HG02763 (cell line): Measurements from ENCODE around the gene ADAM12.

Experiments used
- ATAC-seq: cut with Tn5 transposase; IDR thresholded peaks from one replicate; pipeline ENCODE4 v1.9.1; 2021; ENCODE audit warnings: mild to moderate bottlenecking, moderate library complexity; ENCODE audit not compliant: unreplicated experiment

The ADAM12 gene

DNA sequence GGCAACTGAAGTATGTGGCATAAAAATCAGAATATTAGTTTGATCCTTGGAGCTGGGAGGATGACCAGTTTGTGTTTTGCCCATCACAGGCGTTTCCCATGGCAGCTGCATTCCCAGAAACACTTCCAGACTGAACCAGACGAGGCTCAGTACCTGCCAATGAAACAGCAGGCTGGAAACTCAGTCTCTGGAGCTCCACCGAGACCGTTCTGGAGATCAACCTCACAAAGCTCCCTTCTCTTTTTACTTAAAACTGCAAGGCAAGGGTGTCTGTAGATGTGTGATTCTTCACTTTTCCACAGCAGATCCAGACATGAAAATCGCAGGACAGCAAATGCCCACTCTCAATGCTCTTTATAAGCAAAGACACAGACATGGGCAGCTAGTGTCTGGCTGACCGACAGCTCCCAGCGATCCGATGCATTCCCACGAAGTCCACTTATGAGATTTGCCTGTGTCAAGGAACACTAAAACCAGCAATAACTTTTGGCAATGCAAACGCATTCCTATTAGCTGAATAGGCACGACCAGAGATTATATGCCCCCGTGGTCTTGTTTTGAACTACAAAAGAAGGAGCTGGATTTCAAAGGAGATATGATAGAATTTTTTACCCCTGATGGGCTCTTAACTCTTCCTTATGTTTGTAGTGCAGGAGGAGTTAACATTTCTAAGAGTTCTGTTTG, 72.6 kb downstream of the ADAM12 start:
- ATAC-seq: no peak

DNA sequence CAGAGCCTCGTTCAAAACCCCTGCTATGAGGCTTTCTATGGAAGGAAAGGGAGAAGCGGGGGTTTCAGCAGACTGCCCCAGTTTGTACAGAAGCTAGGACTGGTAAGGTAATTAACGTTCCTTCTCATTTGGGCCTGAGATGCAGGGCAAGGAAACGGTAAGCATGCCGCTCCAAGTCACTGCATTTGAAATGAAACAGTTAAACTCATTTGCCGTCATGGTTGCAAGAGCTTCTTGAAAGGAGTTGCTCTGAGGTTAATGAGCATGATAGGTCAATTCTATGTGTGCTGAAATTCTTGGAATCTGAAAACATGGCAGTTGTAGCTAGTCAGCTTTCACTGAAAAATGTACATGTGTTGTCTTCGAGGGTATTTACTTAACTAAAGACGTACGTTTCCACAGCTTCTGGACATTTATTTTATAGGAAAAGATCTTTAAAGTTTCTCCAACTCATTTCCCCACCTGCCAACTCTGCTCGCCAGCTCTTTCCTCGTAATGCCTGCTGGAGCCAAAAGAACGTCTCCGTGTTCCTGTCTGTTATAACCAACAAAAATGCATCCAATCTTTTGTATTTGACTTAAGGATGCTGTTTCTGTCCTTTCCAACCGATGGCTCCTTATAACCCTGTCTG, 73.3 kb downstream of the ADAM12 start:
- ATAC-seq: no peak

DNA sequence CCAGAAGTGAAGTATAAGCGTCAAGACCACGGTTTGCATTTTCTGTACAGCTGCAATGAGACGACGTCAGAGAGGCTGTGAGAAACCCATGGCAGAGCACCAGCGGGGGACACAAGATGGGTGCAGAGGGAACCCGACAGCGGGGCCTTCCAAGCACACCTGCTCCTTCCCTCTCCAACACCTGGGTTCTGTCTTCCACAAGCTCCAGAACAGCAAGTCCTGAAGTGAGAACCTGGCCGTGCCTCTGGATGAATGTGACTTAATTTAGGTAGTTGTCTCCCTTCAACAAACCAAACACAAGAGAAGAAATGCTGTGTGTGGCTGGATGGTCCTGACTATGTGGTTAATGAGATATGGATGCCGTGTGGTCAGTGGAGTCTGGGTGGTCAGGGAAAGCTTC, 76.1 kb downstream of the ADAM12 start:
- ATAC-seq: no peak

DNA sequence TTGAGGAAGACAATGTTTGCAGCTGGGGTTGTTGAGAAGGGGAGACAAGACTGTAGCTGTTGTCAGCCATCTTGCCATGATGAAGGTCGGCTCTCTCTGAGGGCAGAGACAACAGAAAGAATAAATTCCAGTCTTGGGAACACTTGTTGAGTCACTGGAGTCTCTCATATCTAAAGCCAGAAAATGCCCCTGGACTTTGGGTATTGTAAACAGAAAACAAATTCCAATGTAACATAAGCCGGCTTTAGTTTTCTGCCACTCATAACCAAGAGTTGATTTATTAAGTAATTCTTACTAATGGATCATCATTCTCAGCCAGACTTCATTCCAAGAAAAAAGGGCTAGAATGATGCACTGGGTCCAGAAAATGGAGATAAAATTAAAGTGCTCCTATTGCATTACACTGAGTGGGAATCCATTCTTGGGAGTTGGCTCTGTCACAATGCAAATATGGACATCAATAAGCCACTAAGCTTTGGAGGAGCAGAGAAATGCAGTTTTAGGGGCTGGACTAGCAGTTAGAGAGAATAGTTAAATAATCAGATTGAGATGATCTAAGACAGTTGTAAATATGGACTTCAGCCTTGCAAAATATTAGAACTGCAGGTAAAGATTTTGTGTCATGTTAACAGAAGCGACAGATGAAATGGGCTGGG, 78.9 kb downstream of the ADAM12 start:
- ATAC-seq: no peak

DNA sequence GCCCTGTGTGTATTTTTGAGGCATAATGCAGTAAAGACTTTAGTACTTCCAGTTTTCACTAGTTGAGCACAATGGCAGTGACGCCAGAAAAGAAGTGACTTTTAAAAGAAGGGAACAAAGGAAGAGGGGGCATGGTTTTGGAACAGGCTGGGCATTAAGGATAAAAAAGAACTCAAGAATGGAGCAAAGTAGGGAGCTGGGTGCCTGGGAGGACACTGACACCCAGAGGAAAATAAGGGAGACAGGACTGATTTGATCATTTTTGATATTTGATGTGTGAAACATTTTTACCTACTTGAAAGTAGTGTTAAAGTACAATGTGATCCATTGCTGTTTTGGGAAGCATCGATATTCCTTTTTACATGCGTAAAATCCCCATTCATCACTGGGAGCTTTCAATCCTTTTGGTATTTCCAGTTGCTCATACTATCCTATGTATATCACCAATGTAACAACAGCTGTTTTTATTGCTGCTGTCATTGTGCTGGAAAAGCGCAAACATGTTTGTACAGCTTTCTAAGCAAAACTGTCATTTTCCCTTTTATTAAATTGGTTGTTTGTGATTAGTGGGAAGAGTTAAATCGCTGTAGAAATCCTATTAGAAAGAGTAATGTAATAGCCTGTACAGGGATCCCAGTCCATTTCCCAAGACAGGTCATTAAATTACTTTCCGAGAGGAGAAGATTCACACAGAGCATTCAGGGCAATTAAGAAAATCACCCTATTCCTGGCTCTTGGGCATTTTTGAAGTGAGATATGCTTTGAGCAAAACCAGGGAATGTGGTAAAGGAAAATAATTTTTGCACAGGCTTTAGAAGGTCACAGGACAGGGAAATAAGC, 85.2 kb downstream of the ADAM12 start:
- no peak for ATAC-seq

DNA sequence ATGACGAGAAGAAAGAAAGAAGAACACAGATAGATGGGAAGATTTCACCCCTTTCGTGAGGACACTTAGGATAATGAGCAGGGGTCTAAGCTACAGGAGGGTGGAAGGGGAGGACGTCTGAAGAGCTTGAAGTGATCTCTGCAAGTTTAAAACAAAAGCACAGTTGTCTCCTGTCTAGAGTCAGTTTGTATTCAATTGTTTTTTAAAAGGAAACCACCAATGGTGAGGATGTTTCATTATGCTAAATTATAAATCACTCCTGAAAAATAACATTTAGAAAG, 85.9 kb downstream of the ADAM12 start:
- ATAC-seq: no peak

DNA sequence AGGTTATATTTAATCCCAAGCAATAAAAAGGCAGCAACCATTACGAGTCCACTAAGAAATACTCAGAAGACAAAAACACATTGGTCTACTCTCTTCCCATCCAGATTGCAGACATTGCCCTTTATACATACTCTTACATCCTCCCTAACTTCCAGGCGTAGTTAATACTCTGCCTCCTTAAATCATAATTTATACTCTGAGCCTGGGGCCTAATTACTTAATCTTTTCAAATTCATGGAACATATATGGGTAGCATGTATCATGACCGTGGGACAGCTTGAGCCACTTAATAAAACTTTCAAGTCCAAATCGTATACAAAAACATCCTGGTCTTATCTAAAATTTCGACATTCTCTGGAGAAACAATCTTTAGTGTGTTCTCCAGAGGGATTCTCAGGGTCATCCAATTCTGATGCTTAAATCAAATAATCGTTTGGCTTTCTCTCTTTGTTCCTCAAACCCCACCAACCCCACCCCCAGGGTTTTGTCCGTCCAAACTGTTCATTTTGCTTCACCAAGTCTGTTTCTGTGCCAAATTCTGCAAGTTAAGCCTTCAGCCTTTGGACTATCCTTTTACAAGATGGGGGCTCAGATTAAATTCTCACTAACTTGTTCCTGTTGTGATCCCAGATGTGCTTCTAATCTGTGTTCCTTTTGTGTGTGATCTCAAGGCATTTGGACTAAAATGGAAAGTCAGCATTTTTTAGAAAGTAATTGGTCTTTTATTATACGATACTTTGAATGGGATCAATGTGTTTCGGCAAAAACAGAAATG, 86.4 kb downstream of the ADAM12 start:
- no peak for ATAC-seq

DNA sequence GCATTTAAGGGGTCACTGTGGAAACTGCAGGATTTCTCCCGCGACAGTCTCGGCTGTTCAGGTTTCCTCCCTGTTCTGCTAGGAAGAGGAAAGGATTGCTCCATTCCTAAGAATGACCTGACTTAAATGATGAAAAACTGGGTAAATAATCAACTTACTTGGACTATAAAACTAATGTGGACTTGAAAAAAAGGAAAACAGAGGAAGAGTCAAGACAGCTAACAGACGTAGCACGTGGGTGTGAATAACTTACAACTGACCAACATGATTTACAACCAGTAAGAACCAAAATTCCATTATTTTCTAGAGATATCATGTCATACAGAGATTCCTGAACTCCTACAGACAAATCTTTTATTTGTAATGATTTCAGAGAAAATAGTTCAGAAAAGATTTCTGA, 93.8 kb downstream of the ADAM12 start:
- no peak for ATAC-seq

DNA sequence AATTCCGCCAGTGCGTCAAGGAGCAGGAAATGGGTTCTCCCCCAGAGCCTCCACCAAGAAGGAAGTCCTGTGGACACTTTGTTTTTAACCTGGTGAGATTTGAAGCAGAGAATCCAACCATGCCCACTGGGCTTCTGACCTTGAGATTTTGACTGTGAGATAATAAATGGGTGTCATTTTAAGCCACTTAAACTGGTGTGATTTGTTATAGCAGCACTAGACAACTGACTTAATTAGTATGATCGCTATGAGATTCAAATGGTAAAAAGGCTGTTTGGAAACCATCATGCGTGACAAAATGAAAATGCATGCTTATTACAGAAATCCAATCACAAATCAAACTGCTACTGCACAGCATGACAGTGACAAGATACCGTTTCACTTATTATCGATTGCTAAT, 98.0 kb downstream of the ADAM12 start:
- no peak for ATAC-seq

DNA sequence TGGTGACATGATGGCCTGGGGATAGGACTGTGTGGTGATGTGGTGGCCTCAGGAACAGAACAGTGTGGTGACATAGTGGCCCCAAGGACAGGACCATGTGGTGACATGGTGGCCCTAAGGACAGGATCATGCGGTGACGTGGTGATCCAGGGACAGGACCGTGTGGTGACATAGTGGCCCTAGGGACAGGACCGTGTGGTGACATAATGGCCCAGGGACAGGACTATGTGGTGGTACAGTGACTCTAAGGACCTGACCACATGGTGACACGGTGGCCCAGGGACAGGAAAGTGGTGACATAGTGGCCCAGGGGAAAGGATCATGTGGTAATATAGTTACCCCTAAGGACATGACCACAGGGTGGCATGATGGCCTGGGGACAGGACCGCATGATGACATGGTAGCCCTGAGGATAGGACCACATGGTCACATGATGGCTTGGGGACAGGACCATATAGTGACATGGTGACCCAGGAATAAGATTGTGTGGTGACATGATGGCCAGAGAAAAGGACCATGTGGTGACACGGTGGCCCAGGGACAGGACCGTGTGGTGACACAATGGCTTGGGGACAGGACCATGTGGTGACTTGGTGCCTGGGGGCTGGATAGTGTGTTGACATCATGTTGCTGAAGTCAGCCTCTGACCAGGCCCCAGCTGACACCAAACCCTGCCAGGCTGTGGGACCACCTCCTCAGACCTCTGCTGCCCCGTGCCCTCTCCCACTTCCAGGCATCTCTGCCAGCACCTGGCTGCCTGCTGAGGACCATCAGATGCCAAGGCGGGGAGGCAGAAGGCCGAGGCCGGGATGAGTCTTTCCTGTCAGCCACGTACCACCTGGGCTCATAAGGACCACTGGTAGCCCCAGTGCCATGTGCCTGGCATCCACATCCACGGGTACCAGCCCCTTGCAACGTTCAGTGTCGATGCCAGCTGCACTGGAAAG, 99.5 kb downstream of the ADAM12 start:
- ATAC-seq: no peak

DNA sequence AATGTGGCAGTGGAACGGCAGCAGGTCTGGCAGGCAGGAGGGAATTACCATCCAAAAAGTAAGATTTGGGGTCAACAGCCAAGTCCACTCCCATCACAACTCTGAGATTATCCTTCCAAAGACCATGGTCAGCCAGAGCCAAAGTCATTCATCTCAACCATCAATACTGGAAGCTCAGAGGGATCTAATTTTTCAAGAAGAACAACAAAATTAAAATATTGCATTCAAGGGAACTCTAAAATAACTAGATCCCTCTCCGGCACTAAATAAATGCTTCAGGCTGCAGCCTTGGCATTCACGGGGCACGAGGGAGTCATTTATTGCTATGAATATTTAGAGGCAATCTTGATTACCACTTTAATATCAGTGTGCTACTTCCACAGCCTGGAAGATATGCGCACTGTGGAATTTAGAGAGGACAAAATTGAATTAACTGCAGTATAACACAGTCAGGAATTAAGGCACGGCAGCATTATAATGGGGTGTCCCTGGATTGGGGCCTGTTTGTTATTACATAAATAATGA, 102.0 kb downstream of the ADAM12 start:
- no peak for ATAC-seq

DNA sequence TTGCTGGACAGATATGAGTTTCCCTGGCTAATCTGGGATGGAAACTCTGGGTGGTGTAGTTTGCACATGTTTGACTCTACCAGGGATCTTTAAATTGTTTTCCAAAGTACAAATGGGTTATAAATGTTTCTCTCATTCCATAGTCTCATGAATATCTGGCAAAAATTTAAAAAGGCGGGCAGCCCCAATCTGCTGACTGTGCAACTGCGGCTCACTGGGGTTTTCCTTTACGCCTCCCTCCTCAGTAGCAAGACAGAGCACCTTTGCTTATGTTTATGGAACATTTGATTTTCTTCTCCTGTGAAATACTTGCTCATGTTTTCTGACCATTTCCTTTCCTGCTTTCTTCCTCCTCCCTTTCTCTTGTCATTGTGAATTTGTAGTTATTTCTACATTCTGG, 105.0 kb downstream of the ADAM12 start:
- no peak for ATAC-seq

DNA sequence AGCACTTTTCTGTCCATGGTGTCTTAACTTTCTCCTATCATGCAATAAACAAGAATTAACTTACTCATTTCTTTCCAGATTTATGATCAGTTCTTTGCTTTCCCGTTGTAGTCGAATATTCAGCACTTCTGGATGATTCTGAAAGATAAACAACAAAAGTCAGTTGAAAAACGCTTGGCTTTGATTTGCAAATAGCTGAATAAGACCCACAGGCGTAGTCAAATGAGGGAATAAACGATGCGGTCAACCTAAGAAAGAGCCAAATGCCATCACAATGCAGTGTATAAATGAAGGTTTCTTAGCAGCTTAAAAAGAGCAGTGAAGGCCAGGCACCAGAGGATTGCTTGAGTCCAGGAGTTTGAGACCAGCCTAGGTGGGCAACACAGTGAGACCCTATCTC, 109.4 kb downstream of the ADAM12 start:
- no peak for ATAC-seq

DNA sequence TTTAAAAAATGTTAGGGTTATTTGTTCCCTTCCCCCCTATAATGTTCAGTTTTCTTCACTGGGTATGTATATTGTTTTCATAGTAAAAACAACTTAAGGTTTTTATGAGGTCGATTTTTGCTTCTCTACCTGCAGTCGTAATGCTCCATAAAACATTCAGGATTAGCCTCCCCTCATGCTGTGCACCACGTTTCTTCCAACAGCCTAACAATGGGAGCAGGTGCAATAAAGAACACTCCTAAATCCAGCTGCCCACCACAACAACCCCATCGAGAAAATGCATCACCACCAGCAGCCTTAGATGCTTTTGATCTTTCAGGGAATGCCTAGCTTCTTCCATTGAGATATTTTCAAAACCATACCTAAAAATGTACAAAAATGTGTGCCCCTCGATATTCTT, 111.1 kb downstream of the ADAM12 start:
- no peak for ATAC-seq

DNA sequence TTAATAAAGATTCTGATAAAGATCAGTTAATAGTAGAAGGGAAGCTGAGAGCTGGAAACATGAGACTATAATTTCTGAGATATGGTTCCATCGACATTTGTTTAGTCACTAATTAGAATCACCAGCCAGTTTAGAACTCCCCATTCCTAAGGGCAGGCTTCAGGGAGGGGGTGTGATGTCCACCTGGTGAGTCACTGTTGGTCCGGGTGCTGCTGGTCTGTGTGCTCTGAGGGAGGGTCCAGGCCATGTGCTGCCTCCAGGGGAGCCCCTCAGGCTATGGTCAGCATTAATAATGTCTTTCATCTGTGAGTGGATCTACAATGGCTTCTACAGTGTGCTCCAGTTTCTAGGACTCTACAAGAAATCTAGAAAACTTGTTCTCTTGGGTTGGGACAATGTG, 115.8 kb downstream of the ADAM12 start:
- no peak for ATAC-seq

DNA sequence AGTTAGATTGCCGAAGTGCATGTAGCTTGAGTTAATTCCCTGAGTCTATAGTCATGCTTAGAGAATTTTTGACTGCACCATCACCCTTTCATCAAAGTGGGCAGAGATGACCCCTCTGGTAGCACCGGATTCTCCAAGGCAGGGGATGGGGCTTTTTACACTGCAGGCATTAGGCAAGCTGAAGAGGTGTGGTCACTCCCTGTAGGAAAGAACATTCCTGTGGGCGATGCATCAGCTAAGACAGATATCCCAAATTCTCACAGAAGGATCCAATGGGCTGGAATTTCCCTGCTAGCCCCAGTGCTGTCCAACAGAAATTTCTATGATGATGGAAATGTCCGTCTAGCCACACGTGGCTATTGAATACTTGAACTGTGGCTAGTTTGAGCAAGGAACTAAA, 118.2 kb downstream of the ADAM12 start:
- no peak for ATAC-seq

DNA sequence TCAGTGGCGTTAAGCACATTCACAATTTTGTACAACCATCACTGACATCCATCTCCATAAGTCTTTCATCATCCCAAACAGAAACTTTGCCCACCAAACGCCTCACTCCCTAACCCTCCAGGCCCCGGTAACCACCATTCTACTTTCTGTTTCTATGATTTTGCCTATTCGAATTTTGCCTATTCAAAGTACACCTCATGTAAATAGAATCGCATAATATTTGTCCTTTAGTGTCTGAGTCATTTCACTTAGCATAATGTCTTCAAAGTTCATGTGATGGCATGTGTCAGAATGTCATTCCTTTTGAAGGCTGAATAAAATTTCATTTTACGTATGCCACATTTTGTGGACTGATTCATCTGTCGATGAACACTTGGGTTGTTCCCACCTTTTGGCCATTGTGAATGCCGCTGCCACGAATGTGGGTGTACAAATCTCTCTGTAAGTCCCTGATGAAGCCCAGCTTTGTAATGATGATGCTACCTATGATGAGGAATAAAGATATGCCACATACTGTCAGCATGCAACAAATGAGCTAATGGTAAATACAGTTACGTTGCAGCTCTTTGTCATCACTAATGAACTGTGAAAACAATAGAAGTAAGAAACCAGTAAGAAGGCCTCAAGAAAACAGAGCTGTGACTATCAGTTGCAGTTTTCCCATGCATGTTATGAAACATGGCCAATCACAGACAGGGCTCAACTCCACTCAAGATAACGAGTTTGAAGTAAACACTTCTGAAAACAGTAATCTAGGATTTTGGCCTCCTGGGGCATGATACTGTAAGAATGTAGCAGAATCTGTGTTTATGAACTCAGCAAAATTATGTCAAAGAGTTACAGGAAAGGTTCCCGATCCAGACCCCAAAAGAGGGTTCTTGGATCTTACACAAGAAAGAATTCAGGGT, 120.0 kb downstream of the ADAM12 start:
- ATAC-seq: no peak

DNA sequence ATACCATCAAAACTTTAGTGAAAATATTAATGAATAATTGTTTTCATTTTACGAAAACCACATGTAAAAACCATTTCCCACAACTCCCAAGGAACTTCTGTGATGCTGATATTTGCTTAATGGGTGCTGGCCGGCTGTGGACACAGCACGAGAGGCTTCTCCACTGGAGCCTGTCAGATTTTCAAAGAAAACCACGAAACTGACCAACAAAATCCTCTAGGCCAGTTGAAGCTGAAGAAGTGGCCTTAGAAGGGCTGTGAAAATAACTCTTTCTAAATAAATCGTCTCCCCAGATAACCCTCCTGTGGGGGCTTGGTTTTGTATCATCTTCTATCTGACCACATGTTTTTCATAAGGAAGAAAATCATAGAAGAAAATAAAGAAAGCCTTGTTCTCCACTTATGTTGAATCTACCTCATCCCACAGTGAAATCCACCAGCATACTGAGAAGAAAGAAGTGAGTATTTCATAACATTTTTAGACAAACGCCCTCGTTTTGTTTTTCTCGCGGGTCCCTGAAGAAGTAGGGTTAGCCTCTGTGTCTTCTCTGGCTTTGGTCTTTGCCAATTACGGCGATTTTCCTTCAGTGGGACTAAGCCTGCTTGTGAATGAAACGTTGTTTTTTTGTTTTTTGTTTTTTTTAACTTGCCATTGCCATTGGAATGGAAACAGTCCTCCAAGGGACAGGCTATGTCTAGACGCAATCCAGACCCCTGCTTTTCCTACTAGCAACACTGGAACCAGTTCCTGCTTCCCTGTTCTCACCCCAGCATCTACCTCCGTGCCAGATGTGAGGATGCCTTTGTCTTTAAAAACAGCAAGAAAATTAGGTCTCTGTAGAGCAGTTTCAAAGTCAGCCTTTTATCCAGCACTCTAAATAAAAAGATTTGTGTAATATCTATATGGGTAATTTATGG, 123.9 kb downstream of the ADAM12 start:
- ATAC-seq: no peak
